Fibroblast of skin of left biceps (primary cell): ENCODE results near the gene ATP2B2.
"Not testable (repeated sequence)": the region's sequence is repeated elsewhere in the genome, so short reads cannot be mapped to it uniquely, and the experiment has no call there.

Source experiments
- DNase-seq, 2 experiments: peaks; one replicate each; pipeline ENCODE4 v3.0.0-alpha.2; 2013; ENCODE audit warnings: low read depth in 2 of 2

The ATP2B2 gene

GRCh38 chr3:10384541-10385360 lies 120.6 kb downstream of the ATP2B2 start:
- no peak for DNase-seq

GRCh38 chr3:10383850-10384248 lies 121.5 kb downstream of the ATP2B2 start:
- DNase-seq, result no peak

GRCh38 chr3:10382892-10383849 lies 122.2 kb downstream of the ATP2B2 start:
- DNase-seq, result no peak

GRCh38 chr3:10382445-10382844 lies 122.9 kb downstream of the ATP2B2 start:
- DNase-seq, result not testable (repeated sequence)

GRCh38 chr3:10381336-10381735 lies 124.0 kb downstream of the ATP2B2 start:
- DNase-seq, result no peak

- no peak for DNase-seq
Observed at GRCh38 chr3:10380906-10381305, 124.5 kb downstream of the ATP2B2 start.

- DNase-seq, result no peak
Observed at GRCh38 chr3:10379961-10380360, 125.4 kb downstream of the ATP2B2 start.

GRCh38 chr3:10379161-10379560 lies 126.2 kb downstream of the ATP2B2 start:
- DNase-seq, result no peak

GRCh38 chr3:10378742-10379141 lies 126.6 kb downstream of the ATP2B2 start:
- no peak for DNase-seq

GRCh38 chr3:10378246-10378645 lies 127.1 kb downstream of the ATP2B2 start:
- DNase-seq, result no peak

- no peak for DNase-seq
Observed at GRCh38 chr3:10377148-10377725, 128.1 kb downstream of the ATP2B2 start.

GRCh38 chr3:10376353-10376752 lies 129.0 kb downstream of the ATP2B2 start:
- DNase-seq, result no peak

GRCh38 chr3:10375296-10376053 lies 129.9 kb downstream of the ATP2B2 start:
- DNase-seq, result no peak

GRCh38 chr3:10374311-10374710 lies 131.1 kb downstream of the ATP2B2 start:
- DNase-seq, result no peak

- no peak for DNase-seq
Observed at GRCh38 chr3:10373686-10374261, 131.6 kb downstream of the ATP2B2 start.

- no peak for DNase-seq
Observed at GRCh38 chr3:10371789-10372188, 133.6 kb downstream of the ATP2B2 start.

GRCh38 chr3:10371167-10371566 lies 134.2 kb downstream of the ATP2B2 start:
- no peak for DNase-seq

GRCh38 chr3:10370429-10370828 lies 135.0 kb downstream of the ATP2B2 start:
- no peak for DNase-seq

GRCh38 chr3:10368512-10368911 lies 136.9 kb downstream of the ATP2B2 start:
- DNase-seq, result no peak

- no peak for DNase-seq
Observed at GRCh38 chr3:10367506-10367905, 137.9 kb downstream of the ATP2B2 start.

GRCh38 chr3:10366651-10367101 lies 138.7 kb downstream of the ATP2B2 start:
- peak; percentile 89 for DNase-seq
